NCI-H146 treated with DMSO at 0.1 percent for 48 hours (cell line): ENCODE data around the gene ZNF648.
"Not testable (repeated sequence)": the region's sequence is repeated elsewhere in the genome, so short reads cannot be mapped to it uniquely, and the experiment has no call there.

Source experiments
- DNase-seq: peaks from one replicate; lab custom pipeline; 2025; ENCODE audit not compliant: unreplicated experiment; lab: John Stamatoyannopoulos, UW

Gene ZNF648

DNA sequence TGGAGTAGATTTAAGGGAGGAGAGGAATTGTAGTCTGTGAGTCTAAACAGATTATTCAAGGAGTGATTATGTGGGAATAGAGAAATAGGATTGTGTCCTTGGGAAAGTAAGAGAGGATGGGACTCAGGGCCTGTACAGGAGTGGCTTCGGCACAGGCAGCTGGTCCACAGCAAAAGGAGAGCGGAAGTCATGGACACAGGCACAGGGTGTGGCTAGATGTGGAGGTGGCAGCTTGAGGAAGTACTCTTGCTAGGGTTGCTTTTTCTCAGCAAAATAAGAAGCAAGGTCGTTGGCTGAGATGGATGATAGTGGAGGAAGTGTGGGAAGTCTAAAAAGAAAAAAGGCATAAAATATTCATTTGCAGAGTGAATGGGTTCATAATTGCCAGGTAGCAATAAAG lies 18.5 kb upstream of the ZNF648 start:
- DNase-seq = no peak

DNA sequence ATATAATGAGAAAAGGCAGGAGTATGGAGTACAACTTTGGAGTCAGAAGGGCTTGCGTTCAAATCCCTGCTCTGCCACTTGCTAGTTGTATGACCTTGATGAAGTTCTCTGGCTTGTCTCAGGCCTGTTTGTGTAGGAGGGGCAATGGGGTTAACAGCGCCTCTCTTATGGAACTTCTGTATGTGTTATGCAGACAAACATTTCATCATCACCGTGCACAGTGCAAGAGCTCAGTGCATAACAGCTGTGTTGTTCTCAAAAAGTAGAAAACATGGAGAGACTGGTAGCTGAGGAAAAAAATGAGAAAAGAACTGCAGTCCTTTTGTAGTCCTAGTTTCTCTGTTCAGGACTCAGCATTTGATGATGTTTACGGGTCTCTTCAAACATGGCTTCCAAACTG lies 10.4 kb upstream of the ZNF648 start:
- DNase-seq = no peak

DNA sequence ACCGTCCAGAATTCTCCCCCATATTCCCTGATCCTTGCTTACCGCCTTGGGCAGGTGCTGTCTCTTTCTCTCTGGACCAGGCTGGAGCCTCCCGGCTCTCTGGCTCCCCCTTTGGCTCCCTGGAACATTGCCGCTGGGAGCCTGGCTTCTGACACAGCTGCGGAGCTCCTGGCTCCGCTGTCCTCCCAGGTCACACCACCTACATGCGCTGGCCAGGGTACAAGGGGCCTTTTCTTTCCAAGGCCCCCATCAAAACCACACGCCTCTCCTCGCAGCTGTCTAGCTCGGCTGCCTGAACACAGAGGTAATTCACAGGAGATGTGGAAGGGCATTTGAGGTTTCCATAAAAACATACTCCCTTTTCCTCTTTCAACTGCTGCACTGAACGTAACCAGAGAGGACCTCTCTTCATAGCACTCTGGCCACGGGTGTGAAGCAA lies 7.5 kb upstream of the ZNF648 start:
- DNase-seq = no peak

DNA sequence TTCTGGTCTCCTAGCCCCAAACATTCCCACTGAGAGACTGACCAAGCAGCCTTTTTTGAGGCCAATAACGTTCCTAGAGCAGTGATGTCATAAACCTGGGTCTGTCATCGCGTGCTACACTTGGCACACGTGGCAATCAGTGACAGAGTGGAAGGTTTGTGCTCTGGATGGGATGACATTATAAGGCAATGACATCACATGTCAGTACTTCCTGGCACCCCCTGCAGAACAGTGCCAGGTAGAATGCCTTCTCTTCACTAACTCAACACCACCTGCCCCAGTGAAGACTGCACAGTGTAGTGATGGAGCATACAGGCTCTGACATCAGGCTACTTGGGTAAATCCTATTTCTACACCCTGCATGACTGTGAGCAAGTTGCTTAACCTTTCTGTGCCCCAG lies 5.4 kb upstream of the ZNF648 start:
- no peak for DNase-seq

DNA sequence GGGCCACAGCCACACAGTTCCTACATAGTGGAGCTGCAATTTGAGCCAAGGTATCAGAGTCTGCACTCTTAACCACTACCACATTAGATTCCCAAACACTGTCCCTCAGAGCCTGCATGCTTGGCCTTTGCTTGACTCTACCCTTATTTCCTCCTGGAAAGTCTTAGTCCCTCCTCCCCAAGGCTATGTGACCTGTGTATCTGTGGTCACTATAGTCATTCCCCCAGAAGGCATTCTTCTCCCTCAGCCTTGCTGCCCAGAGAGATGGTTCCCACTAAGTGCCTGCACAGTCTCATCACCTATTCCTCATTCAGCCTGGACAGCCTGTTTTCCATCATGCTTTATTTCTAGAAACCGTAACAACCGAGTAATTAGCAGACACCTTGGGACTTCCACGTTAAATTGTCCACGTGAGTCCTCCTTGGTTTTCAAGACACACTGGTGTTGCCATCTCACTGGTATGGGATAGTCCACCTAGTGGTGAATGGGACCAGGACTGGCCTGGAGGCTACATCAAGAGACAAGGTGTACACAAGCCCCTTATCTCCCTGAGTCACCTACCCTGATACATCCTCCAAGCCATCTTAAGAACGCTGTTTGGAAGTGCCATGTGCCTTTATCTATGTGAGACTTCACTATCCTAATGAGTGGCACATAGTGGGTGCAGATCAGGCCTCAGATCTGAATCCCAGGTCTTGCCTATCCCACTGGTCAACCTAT lies 3.8 kb upstream of the ZNF648 start:
- DNase-seq = no peak

DNA sequence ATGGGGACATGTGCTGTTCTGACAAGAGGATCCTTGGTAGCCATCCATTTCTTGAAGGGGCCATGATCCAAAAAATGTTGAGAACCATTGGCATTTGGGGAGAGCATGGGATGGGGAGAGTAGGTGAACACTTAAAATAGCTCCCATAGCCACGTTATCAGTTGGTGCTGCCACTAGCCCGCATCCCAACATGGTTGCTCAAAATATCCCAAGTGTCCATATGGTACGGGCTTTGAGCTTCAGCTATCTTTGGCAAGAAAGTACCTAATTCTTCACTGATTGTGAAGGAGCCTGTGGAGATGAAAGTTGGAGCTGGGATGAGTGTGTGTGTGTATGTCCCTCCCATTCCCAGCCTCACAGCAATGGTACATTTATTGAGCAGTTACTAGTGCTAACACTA lies 3.1 kb upstream of the ZNF648 start:
- DNase-seq = no peak

DNA sequence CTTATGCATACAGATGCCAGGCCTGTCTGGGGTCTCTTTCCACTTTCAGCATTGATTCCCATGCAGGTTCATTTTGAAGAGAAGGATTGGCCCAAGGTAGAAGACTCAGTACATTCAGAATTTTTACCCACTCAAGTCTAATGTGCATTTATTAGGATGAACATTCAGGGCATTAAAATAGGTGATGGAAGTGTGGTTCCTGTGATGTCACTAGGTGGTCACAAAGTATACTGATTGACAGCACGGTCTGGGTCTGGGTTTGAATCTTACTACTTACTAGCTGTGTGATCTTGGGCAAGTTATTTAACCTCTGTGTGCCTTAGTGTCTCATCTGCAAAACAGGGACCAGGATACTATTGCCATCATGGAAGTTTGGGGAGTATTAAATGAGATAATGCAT lies 711 bp upstream of the ZNF648 start:
- DNase-seq = no peak

DNA sequence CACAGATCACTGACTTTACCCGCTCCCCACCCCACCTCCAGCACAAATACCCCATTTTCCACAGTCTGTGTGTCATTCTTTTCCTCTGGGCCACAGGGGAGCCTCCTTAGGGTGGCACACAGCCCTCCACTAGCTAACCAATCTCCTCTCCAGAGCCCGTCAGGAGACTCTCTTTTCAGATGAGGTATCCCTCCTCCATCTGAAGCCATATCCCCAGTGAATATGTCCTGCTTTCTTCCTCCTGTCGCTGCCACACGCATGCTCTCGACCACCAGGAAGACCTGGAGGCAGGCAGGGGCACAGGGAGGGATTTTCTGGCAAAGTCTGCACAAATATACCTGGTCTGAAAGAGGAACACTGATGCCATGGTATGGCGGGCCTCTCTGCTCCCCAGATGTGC lies 635 bp downstream of the ZNF648 start:
- no peak for DNase-seq

DNA sequence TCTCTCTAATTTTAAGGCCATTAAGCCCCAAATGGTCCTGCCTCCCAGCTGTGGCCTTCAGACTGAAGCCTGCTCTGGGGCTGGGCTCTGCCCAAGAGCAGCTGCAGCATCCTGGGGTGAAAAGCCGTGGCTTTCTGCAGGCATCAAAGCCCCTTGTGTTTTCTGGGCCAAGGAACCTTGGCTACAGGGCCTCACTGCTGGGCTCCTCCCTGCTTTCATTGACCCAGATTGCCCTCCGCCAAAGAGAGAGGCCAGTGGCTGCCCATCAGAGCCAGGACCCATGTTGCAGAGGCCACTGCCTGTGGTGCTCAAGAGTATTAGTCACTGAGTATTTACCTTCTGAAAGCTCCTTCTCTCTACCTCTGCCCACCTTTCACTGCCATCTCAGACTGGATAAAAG lies 1.6 kb downstream of the ZNF648 start:
- no peak for DNase-seq

DNA sequence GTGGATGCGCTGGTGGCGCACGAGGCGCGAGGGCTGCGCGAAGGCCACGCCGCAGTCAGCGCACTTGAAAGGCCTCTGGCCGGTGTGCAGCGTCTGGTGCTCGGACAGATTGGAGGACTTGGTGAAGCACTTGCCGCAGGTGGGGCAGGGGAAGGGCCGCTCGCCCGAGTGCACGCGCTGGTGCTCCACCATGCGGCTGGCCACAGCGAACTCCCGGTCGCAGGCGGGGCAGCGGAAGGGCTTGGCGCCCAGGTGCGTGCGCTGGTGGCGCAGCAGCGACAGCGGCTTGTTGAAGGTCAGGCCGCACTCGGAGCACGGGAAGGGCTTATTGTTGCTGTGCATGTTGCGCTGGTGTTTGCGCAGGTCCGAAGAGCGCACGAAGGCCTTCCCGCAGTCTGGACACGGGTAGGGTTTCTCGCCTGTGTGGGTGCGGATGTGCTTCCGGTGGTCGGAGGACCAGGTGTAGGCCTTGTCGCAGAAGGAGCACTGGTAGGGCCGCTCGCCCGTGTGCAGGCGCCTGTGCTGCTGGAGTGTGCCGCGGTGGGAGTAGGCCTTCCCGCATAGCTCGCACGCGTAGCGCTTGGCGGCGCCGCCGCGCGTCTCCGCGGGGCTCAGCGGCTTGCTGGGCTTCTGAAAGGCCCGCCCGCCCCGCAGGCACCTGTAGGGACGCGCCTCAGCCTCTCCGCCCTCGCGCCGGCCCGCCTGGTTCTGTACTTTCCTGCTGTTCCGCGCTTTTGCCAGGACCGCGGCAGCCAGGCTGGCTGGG lies 4.7 kb downstream of the ZNF648 start:
- no peak for DNase-seq

DNA sequence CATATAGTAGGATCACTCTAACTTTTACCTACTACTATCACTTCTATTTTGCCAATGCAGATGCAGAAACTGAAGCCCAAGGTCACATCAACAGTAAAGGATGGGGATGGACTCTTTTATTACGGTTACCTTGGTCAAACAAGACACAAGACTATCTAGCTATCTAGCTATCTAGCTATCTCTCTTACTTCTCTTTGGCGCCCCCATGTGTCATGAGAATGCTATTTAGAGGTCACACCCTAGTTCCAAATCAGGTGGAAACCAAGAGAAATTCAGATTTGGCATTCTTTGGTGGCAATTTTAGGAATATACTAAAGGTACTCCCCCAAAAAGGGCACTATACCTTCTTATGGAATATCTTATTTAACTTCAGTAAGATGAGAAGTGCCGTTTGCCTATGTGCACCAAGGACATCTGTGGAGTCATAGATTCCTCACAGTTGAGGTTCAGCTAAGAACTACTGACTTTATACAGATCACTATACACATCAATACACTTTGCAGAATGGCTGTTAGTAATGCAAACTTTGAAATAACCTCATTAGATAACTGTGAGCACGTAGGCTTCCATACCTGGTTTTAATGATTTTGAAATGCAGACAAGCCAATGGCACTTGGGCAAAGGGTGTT lies 6.7 kb downstream of the ZNF648 start:
- no peak for DNase-seq

DNA sequence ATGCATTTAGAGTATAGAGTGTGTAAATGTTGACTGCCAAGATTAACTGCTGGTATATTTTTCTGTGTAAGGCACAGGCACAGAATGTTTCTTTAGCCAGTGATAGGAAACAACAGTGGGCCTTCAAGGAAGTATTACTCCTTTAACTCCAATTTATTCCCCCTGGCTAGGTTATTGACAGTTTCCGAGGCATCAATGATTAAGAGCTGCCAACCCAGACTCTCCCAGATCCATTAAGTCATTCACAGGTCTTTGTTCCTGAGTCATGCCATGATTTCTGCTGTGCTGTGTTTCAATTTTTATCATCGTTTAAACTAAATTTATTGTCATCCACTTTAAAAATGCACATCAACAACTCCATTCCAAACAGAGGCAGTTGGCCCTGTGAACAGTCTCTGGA lies 9.2 kb downstream of the ZNF648 start:
- no peak for DNase-seq

DNA sequence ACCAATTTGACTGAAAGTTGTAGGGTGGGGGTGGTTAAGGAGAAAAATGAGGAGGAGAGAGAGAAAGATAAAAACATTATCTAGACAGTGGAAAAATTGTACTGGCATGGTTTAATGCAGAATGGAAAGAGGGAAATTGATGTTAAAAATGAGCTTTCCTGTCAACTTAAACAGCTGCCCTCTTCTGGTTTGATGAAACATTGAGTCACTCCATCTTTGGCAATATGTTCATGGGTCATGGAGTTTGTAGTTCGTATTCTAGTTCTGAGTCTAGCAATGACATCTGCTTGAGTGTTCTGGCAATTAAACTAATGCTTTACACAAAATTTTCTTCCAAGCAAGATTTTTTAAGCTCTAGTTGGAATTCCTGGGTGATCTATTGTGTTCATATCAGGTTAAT lies 9.6 kb downstream of the ZNF648 start:
- DNase-seq = no peak

DNA sequence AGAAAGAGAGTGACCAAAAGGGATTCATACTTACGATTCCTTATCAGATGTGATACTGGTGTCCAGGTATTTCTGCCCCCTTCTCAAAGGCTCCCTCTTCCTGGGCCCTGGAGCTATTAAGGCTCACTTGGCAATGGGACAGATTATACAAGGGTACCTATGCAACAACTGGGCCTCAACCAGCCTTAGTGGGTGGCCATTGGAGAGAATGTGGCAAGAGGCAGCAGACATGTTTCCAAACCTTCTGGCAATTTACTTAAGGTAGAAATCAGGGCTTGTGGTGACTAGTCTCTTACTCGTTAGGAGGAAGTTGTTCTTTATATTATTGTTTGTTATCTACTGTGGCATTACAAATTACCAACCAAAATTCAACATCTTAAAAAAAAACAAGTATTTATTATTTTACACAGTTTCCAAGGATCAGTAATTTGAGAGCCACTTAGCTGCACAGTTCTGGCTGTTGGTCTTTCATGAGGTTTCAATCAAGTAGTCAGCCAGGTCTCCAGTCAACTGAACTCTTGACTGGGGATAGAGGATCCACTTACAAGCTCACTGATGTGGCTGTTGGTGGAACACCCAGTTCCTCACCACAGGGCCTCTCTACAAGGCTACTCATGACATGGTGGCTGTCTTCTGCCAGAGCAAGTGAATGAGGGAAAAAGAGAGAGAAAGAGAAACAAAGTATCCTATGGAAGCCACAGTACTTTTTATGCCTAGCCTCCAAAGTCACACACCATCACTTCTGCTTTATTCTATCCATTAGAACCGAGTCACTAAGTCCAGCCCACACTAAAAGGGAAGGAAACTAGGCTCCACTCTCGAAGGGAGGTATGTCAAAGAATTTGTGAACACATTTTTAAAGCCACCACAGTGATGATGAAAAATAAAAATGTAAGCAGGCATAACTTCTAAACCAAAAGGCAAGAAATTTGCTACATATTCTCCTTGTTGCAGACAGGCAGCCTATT lies 10.7 kb downstream of the ZNF648 start:
- DNase-seq = no peak

DNA sequence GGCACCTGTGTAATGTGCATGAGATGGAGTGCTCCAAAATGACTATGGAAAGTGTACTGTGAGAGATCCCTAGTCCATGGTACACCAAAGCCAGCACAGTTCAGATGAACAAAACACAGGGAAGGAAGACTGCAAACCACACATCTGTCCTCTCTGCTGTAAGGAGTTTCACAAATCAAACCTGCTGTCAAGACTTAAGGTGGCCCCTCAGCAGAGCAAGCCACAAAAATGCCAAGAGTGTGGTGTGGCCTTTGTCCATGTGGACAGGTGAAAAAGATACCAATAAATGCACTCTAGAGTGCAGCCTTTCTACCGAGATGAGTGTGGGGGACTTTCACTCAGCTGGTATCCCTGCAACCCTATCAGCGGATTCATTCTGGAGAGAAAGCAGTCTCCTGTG lies 12.9 kb downstream of the ZNF648 start:
- no peak for DNase-seq

DNA sequence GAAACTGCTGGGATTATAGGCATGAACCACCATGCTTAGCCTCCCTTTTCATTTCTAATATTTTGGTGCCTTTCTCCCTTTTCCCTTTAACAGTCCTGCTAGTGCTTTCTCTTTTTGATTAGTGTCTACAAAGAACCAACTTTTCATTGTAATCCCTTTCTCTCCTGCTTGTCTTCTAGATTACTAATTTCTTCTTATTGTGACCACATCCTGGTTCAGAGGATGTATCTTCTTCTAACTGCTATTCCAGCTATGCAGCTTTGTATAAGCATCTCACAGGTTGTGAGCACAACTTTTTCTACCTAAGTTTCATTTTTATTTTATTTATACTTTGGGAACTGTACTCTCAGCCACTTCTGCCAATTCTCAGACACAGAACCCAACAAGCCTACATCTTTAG lies 14.7 kb downstream of the ZNF648 start:
- no peak for DNase-seq

DNA sequence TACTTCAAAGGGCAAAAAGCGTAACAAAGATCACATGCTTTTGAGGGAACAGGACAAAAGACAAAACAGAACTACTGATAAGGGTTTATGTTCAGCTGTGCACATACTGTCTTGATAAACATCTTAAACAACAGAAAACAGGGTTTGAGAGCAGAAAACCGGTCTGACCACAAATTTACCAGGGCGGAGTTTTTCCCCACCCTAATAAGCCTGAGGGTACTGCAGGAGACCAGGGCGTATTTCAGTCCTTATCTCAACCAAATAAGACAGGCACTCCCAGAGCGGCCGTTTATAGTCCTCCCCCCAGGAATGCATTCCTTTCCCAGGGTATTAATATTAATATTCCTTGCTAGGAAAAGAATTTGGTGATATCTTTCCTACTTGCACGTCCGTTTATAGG lies 16.0 kb downstream of the ZNF648 start:
- DNase-seq = not testable (repeated sequence)

DNA sequence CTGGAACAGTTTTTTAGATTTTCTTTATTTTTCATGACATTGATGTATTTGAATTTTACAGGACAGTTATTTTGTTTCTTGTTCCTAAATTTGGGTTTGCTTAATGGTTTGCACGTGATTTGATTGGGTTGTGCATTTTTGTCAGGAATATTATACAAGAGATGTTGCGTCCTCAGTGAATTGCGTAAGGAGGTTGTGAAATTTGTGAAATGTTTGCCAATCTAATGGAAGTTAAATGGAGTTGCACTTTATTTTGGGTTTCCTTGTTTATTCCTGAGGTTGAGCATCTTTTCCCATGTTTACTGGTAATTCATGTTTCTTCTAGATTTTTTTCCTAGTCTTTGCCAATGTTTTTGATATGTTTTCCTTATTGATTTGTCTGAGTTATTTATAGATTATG lies 19.9 kb downstream of the ZNF648 start:
- no peak for DNase-seq

DNA sequence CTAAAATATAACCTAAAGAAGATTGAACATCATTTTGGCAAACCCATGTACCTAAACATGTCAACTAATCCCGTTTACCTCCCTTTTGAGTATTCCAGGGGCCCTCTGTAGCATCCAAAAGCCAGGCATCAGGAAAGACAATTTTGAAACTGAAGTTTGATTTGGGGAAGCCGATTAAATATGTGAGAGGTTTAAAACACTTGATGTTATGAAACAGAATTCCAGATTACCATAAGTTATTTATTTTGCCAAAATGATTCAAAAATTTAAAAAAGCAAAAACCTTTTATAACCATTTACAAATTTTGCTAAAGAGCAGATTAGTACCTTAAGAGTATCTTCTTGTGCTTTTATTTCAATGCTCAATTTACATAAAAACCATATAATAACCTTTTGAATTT lies 23.3 kb downstream of the ZNF648 start:
- DNase-seq = no peak

DNA sequence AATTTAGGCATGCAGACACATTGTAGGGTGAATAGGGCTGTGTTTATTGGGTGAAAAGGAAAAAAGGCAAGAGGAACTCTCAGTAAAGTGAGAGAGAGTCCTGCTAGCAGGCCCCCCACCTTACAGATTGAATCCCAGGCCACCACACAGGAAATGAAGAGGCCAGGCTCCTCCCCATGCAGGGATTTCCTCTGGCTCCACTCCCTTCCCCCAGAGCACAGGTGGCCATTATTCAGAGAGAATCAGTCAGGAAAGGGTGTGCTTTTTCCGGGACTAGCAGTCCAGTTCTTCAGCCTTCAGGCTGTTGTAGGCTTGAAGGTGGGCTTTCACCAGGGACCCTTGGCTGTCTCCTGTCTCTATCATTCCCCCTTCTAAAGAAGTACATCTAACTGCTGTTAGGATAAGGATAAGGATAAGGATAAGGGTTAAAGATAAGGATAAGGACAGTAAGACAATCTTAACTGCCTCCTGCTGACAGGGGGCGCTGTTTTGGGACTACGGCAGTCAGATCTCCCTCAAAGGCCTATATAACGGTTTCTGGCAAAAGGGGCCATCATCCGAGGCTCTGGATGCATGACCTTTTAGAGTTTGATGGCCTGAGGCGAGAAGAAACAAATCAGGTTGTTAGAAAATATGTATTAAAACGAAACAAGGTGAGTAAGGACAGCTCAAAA lies 26.3 kb downstream of the ZNF648 start:
- DNase-seq = no peak

DNA sequence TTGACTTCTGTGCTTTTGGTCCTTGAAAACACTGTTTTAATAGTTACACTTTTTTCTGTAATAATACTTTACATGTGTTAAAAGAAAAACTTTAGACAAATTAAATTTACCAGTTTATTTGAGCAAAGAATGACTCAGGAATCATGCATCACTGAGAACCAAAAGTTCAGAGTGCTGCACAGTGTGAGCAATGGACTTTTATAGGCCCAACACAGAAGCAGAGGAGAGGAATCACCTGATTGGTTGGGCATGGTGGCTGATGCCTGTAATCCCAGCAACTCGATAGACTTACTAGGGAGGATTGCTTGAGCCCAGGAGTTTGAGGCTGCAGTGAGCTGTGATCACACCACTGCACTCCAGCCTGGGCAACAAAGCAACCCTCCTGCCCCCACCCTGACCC lies 29.3 kb downstream of the ZNF648 start:
- no peak for DNase-seq
